ENCODE measurements around the gene TAGLN3.

- TF ChIP-seq, protein P1, sequence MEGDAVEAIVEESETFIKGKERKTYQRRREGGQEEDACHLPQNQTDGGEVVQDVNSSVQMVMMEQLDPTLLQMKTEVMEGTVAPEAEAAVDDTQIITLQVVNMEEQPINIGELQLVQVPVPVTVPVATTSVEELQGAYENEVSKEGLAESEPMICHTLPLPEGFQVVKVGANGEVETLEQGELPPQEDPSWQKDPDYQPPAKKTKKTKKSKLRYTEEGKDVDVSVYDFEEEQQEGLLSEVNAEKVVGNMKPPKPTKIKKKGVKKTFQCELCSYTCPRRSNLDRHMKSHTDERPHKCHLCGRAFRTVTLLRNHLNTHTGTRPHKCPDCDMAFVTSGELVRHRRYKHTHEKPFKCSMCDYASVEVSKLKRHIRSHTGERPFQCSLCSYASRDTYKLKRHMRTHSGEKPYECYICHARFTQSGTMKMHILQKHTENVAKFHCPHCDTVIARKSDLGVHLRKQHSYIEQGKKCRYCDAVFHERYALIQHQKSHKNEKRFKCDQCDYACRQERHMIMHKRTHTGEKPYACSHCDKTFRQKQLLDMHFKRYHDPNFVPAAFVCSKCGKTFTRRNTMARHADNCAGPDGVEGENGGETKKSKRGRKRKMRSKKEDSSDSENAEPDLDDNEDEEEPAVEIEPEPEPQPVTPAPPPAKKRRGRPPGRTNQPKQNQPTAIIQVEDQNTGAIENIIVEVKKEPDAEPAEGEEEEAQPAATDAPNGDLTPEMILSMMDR (conservative IDR thresholded peaks at IDR 0.05), result no peak
- TF ChIP-seq ZFX (IDR thresholded peaks at IDR 0.05), result no peak
These were observed 3.6 kb downstream of the TAGLN3 start for GRCh38 chr3:112002096-112002971.
